HepG2 (cell line): Measurements from ENCODE around the gene TNIP1. TPM values are rescaled to one million over a fixed set of nuclear protein-coding genes. Genes with fewer than 3 reads are reported as not detected.

Experiments used
- ATAC-seq: fragments of 200-7000 bp; cut with Tn5 transposase; 3 replicates; pipeline ENCODE4 v1.9.1; 2020; ENCODE audit warnings: mild to moderate bottlenecking, moderate library complexity
- BruUV-seq: library from RNA; stranded (reverse); fragments of 400-500 nt; replicated peaks from 2 replicates; lab custom pipeline; 2021; lab: Mats Ljungman, UMichigan
- CTCF ChIA-PET: fragments of 300-600 bp; formaldehyde crosslinking; extraction: SDS; loops from one replicate; lab custom pipeline; 2021; ENCODE audit warnings: low total read pairs, inconsistent platforms, low intra/inter-chr PET ratio; lab: Yijun Ruan, JAX
- POLR2A ChIA-PET: fragments of 350-600 bp; sonication (Branson Sonifier 250); formaldehyde crosslinking; loops from one replicate; lab custom pipeline; 2020; ENCODE audit warnings: antibody characterized with exemption, inconsistent platforms; lab: Yijun Ruan, JAX
- DNase-seq: peaks from one replicate; pipeline ENCODE4 v3.0.0-alpha.2; 2015; ENCODE audit warnings: low spot score
- FAIRE-seq: peaks from 3 replicates; lab custom pipeline; 2011; peaks lifted over from hg19 to GRCh38; lab: Jason Lieb, UNC
- H2AFZ ChIP-seq: one replicate; pipeline ENCODE4 v1.6.1; 2011; ENCODE audit warnings: low read length, inconsistent platforms
- H3K27ac ChIP-seq: fragments of 300-600 bp; 3 replicates; pipeline ENCODE4 v1.8.0; 2011; ENCODE audit warnings: mixed run types, mild to moderate bottlenecking, mixed read lengths, low read length, inconsistent platforms; ENCODE audit not compliant: insufficient read depth; ENCODE audit errors: extremely low read length
- H3K27me3 ChIP-seq, 2 experiments: fragments of 200-600 bp in 1 of 2; 2 replicates in 1 of 2; 3 replicates in 1 of 2; pipeline versions ENCODE4 v1.6.0 to v1.8.0; 2011; ENCODE audit warnings: low read length in 2 of 2, mild to moderate bottlenecking in 2 of 2, moderate library complexity in 2 of 2, inconsistent platforms in 1 of 2; ENCODE audit not compliant: insufficient read depth in 2 of 2, control insufficient read depth in 1 of 2
- H3K36me3 ChIP-seq, 2 experiments: fragments of 200-600 bp in 1 of 2; replicated peaks in 1 of 2; 2 replicates in 1 of 2; 3 replicates in 1 of 2; pipeline versions ENCODE4 v1.5.1 to v1.8.0; 2011; ENCODE audit warnings: low read length in 2 of 2, inconsistent platforms in 1 of 2; ENCODE audit not compliant: insufficient read depth in 2 of 2, control insufficient read depth in 1 of 2
- H3K4me1 ChIP-seq: 2 replicates; pipeline ENCODE4 v1.5.1; 2012; ENCODE audit warnings: low read length, inconsistent platforms; ENCODE audit not compliant: insufficient read depth
- H3K4me2 ChIP-seq: 2 replicates; pipeline ENCODE4 v1.6.0; 2011; ENCODE audit warnings: low read depth, low read length, inconsistent platforms
- H3K4me3 ChIP-seq, 3 experiments: fragments of 200-600 bp in 1 of 3; sonication (generic), shearing (Covaris generic) in 1 of 3; replicated peaks in 1 of 3; 2 replicates each; pipeline ENCODE4 v1.5.1; 2011 to 2016; ENCODE audit warnings: low read length in 3 of 3, inconsistent platforms in 2 of 3, low read depth in 2 of 3, mild to moderate bottlenecking in 2 of 3, control low read depth in 1 of 3, mixed read lengths in 1 of 3; ENCODE audit not compliant: insufficient read depth in 1 of 3
- H3K79me2 ChIP-seq: one replicate; pipeline ENCODE4 v1.6.1; 2011; ENCODE audit warnings: low read length, inconsistent platforms; ENCODE audit not compliant: insufficient read depth
- H3K9ac ChIP-seq: 2 replicates; pipeline ENCODE4 v1.6.0; 2011; ENCODE audit warnings: mild to moderate bottlenecking, low read depth, low read length, inconsistent platforms; ENCODE audit not compliant: insufficient read depth
- H3K9me3 ChIP-seq: 2 replicates; pipeline ENCODE4 v1.5.1; 2012; ENCODE audit warnings: mild to moderate bottlenecking, low read length
- H4K20me1 ChIP-seq: 2 replicates; pipeline ENCODE4 v1.6.0; 2011; ENCODE audit warnings: inconsistent platforms, mild to moderate bottlenecking, low read length, moderate library complexity; ENCODE audit not compliant: insufficient read depth
- ATF7-NPFF ChIP-seq: sonication (generic); formaldehyde crosslinking; IDR thresholded peaks from 2 replicates; pipeline ENCODE4 v1.8.1; 2023; ENCODE audit warnings: mild to moderate bottlenecking, low read depth, missing genetic modification reagents, moderate library complexity
- PAF1 ChIP-seq: IDR thresholded peaks from 2 replicates; pipeline ENCODE4 v1.6.1; 2016; ENCODE audit warnings: missing genetic modification reagents, missing compliant biosample characterization
- ZFP37 ChIP-seq: sonication (generic); formaldehyde crosslinking; IDR thresholded peaks from 2 replicates; pipeline ENCODE4 v1.4.0; 2020; ENCODE audit warnings: missing genetic modification reagents, borderline replicate concordance
- WGBS: methylation state at CpG from one replicate; pipeline ENCODE4 v1.1.6; 2017; ENCODE audit warnings: low lambda C conversion rate; 5-methylcytosine and 5-hydroxymethylcytosine counted together
- in situ Hi-C: cut with HindIII; loops from 2 replicates; pipeline ENCODE4 v1.10.0; 2017; ENCODE audit warnings: low pct_unique_long_range_greater_than_20kb; ENCODE audit not compliant: extremely low pct_ligation_motif_present
- intact Hi-C: fragments of 100-400 bp; cut with micrococcal nuclease; formaldehyde crosslinking; loops from one replicate; pipeline ENCODE4 v1.10.0; 2022; ENCODE audit not compliant: unreplicated experiment
- polyA plus RNA-seq, 8 experiments: library from polyadenylated mRNA; depleted of rRNA in 3 of 8; stranded (reverse) in 7 of 8; unstranded in 1 of 8; fragments of >200 nt; fragmentation: Illumina TruSeq in 4 of 8; extraction: Trizol in 4 of 8; gene quantifications; 2 replicates each; pipeline versions ENCODE4 v1.2.1 to v1.2.3, GENCODE V29; 2011 to 2016; ENCODE audit warnings: low read depth in 4 of 8, missing spikeins in 1 of 8, mixed read lengths in 1 of 8; ENCODE audit not compliant: insufficient read depth in 1 of 8
- total RNA-seq, 5 experiments: library from RNA; depleted of rRNA; stranded (reverse); fragments of >200 nt; fragmentation: Illumina TruSeq; extraction: Trizol; gene quantifications; 2 replicates each; pipeline ENCODE4 v1.2.3, GENCODE V29; 2016; ENCODE audit warnings: low read depth in 1 of 5
- TF ChIP-seq, protein P1 (sequence below): sonication (generic); formaldehyde crosslinking; IDR thresholded peaks from 2 replicates; pipeline ENCODE4 v1.8.1; 2023; ENCODE audit warnings: mild to moderate bottlenecking, missing genetic modification reagents

TNIP1 gene
- total and polyA plus RNA-seq, 2 of the 13 experiments (the other 11 are each of a cell fraction or from before 2014, with no cell fraction given), result 26.2 to 45.9 TPM

DNA sequence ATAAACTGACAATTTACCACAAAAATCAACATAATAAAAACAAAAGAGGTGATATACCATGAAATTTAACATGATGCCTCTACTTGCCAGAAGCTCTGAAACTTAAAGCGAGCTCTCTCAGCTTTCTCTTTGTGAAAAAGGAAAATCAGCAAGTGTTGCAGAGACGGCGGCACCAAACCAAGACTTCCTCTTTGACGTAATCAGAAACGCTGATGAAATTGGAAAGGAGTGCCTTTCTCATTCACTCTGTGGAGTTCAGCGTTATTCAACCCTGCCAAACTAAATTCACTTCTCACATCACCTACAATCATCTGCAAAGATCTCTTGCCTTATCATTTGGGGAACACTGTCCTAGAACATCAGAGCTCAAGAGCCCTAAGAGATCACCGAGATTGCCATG, 44.6 kb upstream of the TNIP1 start:
- no peaks in the 10 kb centered on the region for H3K27me3 ChIP-seq
- WGBS, result 82% methylated on average over 7 of the region's 7 CpGs
- ATAC-seq (no peak), DNase-seq (no peak), FAIRE-seq (no peak)
- ChIA-PET POLR2A (interaction anchor here (1.2 to 1.7 kb wide), 2 partner anchors 32 to 40 kb away, joined by 3 to 15 read pairs; partner anchors contain the start of gene ANXA6), CTCF (interaction anchor here (1.4 to 4.8 kb wide), 2 partner anchors 39 to 114 kb away, joined by 19 to 60 read pairs; no protein-coding TSS in a partner anchor)
- no peak overlapping the region for H3K27ac ChIP-seq
- no peak for TF ChIP-seq PAF1 (CRISPR knock-in tag)
- no peak for TF ChIP-seq ATF7-NPFF (CRISPR knock-in tag)
- TF ChIP-seq, protein P1, sequence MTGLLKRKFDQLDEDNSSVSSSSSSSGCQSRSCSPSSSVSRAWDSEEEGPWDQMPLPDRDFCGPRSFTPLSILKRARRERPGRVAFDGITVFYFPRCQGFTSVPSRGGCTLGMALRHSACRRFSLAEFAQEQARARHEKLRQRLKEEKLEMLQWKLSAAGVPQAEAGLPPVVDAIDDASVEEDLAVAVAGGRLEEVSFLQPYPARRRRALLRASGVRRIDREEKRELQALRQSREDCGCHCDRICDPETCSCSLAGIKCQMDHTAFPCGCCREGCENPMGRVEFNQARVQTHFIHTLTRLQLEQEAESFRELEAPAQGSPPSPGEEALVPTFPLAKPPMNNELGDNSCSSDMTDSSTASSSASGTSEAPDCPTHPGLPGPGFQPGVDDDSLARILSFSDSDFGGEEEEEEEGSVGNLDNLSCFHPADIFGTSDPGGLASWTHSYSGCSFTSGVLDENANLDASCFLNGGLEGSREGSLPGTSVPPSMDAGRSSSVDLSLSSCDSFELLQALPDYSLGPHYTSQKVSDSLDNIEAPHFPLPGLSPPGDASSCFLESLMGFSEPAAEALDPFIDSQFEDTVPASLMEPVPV (CRISPR knock-in tag), result no peak
- no peak for TF ChIP-seq ZFP37
- H3K4me2 ChIP-seq, result no peak overlapping the region
- no peak overlapping the region for H3K9ac ChIP-seq
- H4K20me1 ChIP-seq, result no peaks in the 10 kb centered on the region; the same call in 1 of the 2 replicates
- peaks cover 40 to 77% of the 10 kb centered on the region in 2 experiments for H3K36me3 ChIP-seq
- no peaks in the 10 kb centered on the region for H3K9me3 ChIP-seq
- no peak overlapping the region for H2AFZ ChIP-seq
- no TSS peak for BruUV-seq
- in situ Hi-C loops, result loop anchor here (10.0 kb wide), 1 partner anchor 109 kb away; no protein-coding TSS in a partner anchor
- H3K79me2 ChIP-seq, result no peaks in the 10 kb centered on the region
- intact Hi-C loops, result no loop called here
- H3K4me3 ChIP-seq, result no peak overlapping the region
- 0 out of 2 replicates have a peak, but pooled peaks cover 4% of the 10 kb centered on the region for H3K4me1 ChIP-seq
